K562 (cell line): ENCODE measurements around the gene GLUD1.
"Not testable (repeated sequence)": the region's sequence is repeated elsewhere in the genome, so short reads cannot be mapped to it uniquely, and the experiment has no call there.

Source experiments
- ARHGAP35 ChIP-seq: fragments of 450-650 bp; IDR thresholded peaks from 2 replicates; pipeline ENCODE4 v1.6.1; 2018; ENCODE audit not compliant: partially characterized antibody
- FOXK2 ChIP-seq, 2 experiments: fragments of 450-650 bp; IDR thresholded peaks in 1 of 2; conservative IDR thresholded peaks in 1 of 2; 2 replicates each; pipeline ENCODE4 v1.6.1; 2016; ENCODE audit warnings: low read depth in 2 of 2, mild to moderate bottlenecking in 1 of 2
- HNRNPLL ChIP-seq: fragments of 200-400 bp; formaldehyde crosslinking; IDR thresholded peaks from 2 replicates; pipeline ENCODE4 v1.6.1; 2017; ENCODE audit warnings: low read length, low read depth, mild to moderate bottlenecking; ENCODE audit not compliant: poor library complexity, severe bottlenecking
- IFI16 ChIP-seq: fragments of 250-450 bp; sonication (Bioruptor Pico); IDR thresholded peaks from 2 replicates; pipeline ENCODE4 v2.1.2; 2022; ENCODE audit warnings: mild to moderate bottlenecking, inconsistent platforms
- TAF1 ChIP-seq: IDR thresholded peaks from 2 replicates; pipeline ENCODE4 v1.6.1; 2011; ENCODE audit warnings: mild to moderate bottlenecking, low read length, moderate library complexity; ENCODE audit not compliant: insufficient read depth, control insufficient read depth, severe bottlenecking; ENCODE audit errors: extremely low read depth
- TCF7L2 ChIP-seq: fragments of 150-350 bp; IDR thresholded peaks from 2 replicates; pipeline ENCODE4 v1.6.1; 2016; ENCODE audit warnings: low read depth, mild to moderate bottlenecking, low read length, moderate library complexity
- ZNF347 ChIP-seq: fragments of 450-650 bp; formaldehyde crosslinking; IDR thresholded peaks from 2 replicates; pipeline ENCODE4 v1.4.0; 2020; ENCODE audit warnings: low read depth, mild to moderate bottlenecking, moderate library complexity

GRCh38 chr10:87081574-87081973 is 13.1 kb downstream of the GLUD1 start:
- TF ChIP-seq ARHGAP35; ZNF347; HNRNPLL; IFI16; TAF1; FOXK2 (conservative IDR thresholded peaks at IDR 0.05 in 1 of 2, IDR thresholded peaks at IDR 0.05 in 1 of 2; ENCODE audit: low read depth in 2 of 2); TCF7L2: not testable (repeated sequence)
